HG02610 (cell line): ENCODE measurements around the gene FGF1.

Source experiments
- ATAC-seq: cut with Tn5 transposase; IDR thresholded peaks from one replicate; pipeline ENCODE4 v1.9.1; 2021; ENCODE audit warnings: mild to moderate bottlenecking, moderate library complexity; ENCODE audit not compliant: unreplicated experiment

Gene FGF1

GRCh38 chr5:142645456-142645855 is 40.4 kb downstream of the FGF1 start:
- no peak for ATAC-seq

- ATAC-seq = no peak
Measured at GRCh38 chr5:142644640-142645361, 41.1 kb downstream of the FGF1 start.

GRCh38 chr5:142644127-142644526 is 41.8 kb downstream of the FGF1 start:
- no peak for ATAC-seq

GRCh38 chr5:142643634-142644033 is 42.3 kb downstream of the FGF1 start:
- ATAC-seq = no peak

- ATAC-seq = no peak
Measured at GRCh38 chr5:142642427-142642826, 43.5 kb downstream of the FGF1 start.

- ATAC-seq = no peak
Measured at GRCh38 chr5:142641711-142642110, 44.2 kb downstream of the FGF1 start.

- no peak for ATAC-seq
Measured at GRCh38 chr5:142640316-142641005, 45.4 kb downstream of the FGF1 start.

GRCh38 chr5:142639455-142639854 is 46.4 kb downstream of the FGF1 start:
- no peak for ATAC-seq

GRCh38 chr5:142637871-142638270 is 48.0 kb downstream of the FGF1 start:
- no peak for ATAC-seq

- ATAC-seq = no peak
Measured at GRCh38 chr5:142636698-142637324, 49.1 kb downstream of the FGF1 start.

GRCh38 chr5:142636093-142636492 is 49.8 kb downstream of the FGF1 start:
- ATAC-seq = no peak

- no peak for ATAC-seq
Measured at GRCh38 chr5:142634216-142635011, 51.5 kb downstream of the FGF1 start.

GRCh38 chr5:142630927-142631539 is 54.9 kb downstream of the FGF1 start:
- no peak for ATAC-seq

- ATAC-seq = no peak
Measured at GRCh38 chr5:142627383-142628217, 58.3 kb downstream of the FGF1 start.

- no peak for ATAC-seq
Measured at GRCh38 chr5:142626786-142627185, 59.1 kb downstream of the FGF1 start.

GRCh38 chr5:142626099-142626498 is 59.8 kb downstream of the FGF1 start:
- ATAC-seq = no peak

- no peak for ATAC-seq
Measured at GRCh38 chr5:142621227-142621626, 64.7 kb downstream of the FGF1 start.

- no peak for ATAC-seq
Measured at GRCh38 chr5:142619815-142620214, 66.1 kb downstream of the FGF1 start.

GRCh38 chr5:142618130-142618523 is 67.8 kb downstream of the FGF1 start:
- no peak for ATAC-seq
